Measurements from ENCODE around the gene ADRA2C.
"Not testable (repeated sequence)": the region's sequence is repeated elsewhere in the genome, so short reads cannot be mapped to it uniquely, and the experiment has no call there.

Gene ADRA2C

DNA sequence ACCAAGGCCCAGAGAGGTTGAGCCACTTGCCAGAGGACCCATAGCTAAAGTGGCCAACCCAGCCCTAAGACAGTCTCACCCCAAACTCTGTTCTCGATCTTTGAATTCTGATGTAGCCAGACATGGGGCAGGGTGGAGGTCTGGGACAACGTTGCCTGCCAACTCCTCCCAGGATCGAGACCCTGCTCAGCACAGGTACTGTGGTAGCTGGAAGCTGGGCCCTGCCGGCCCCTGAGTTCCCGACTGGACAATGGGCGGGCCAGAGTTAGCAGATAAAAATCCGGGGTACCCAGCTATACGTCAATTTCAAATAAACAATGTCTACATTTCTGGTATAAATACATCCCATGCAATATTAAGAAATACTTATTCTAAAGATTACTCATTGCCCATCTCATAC, 35.3 kb downstream of the ADRA2C start:
- DNase-seq, result no peak

- DNase-seq, result no peak
Observed at GRCh38 chr4:3801931-3802550, 35.9 kb downstream of the ADRA2C start.

DNA sequence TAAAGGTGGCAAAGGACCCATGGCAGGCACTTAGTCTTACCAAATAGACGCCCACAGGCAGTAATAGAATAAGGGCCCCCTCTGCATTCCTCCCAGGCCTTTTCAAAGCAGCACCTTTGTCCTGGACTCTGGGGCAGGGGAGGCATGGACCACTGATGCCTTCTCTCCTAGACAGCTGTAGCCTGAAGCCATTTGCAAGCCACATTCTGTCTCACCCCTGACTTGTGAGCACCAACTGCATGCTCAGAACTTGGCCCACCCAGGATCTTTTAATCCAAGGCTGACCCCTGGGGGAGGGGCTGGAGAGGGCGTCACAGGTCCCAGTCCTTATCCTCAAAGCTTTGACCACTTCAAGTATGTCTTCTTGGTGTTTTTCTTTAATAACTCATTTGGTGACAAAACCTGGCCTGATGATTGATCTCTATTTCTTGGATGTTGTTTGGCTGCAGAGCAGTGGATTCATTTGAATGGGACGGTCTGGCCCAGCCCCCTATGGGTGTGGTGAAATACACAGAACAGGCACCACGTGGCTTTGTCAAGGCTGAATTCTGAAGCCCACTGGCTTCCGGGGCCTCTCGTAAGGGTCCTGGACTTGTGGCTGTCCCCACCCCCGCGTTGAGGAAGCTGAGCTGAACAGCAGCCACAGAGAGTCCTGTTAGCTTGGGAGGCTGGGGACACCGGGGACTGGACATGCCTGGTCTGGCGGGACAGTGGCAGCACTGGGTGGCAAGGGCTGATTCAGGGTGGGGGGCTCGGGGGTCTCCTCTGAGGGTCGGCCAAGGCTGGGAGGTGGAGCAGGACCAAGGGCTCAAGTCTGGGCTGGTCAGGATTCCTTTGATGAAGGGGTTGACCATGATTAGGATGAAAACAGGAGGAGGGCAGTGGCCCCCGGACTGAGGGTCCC, 36.6 kb downstream of the ADRA2C start:
- no peak for DNase-seq

DNA sequence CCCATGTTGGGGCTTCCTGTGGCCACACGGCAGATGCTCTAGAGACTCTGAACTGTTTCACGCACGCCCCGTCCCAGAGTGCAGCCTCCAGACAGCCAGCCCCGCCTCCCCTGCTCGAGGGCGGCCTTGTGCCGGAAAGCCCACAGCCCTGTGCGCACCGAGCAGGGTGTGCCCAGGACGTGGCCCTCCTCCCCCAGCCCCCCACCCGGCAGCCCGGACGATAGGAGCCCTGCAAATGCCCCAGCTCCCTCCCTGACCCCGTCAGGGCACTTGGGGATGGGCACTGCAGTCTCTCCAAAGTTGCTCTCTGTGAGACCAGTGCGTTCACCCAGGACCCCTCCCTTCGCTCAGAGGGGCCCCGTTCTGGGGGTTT, 37.3 kb downstream of the ADRA2C start:
- no peak for DNase-seq

GRCh38 chr4:3803946-3804345, 37.8 kb downstream of the ADRA2C start:
- no peak for DNase-seq

DNA sequence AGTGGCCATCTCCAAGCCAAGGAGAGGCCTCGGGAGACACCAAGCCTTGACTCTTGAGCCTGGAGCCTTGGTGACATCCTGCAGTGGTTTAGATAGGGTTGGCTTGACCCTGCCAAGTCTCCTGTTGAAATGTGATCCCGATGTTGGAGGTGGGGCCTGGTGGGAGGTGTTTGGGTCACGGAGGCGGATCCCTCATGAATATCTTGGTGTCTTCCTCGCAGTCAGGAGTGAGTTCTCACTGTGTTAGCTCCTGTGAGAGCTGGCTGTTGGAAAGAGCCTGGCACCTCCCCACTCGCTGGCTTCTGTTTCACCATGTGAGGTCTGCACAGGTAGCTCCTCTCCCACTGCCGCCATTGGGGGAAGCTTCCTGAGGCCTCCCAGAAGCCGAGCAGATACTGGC, 38.8 kb downstream of the ADRA2C start:
- DNase-seq, result no peak

GRCh38 chr4:3805731-3806130, 39.5 kb downstream of the ADRA2C start:
- no peak for DNase-seq

GRCh38 chr4:3807311-3807710, 41.1 kb downstream of the ADRA2C start:
- no peak for DNase-seq

DNA sequence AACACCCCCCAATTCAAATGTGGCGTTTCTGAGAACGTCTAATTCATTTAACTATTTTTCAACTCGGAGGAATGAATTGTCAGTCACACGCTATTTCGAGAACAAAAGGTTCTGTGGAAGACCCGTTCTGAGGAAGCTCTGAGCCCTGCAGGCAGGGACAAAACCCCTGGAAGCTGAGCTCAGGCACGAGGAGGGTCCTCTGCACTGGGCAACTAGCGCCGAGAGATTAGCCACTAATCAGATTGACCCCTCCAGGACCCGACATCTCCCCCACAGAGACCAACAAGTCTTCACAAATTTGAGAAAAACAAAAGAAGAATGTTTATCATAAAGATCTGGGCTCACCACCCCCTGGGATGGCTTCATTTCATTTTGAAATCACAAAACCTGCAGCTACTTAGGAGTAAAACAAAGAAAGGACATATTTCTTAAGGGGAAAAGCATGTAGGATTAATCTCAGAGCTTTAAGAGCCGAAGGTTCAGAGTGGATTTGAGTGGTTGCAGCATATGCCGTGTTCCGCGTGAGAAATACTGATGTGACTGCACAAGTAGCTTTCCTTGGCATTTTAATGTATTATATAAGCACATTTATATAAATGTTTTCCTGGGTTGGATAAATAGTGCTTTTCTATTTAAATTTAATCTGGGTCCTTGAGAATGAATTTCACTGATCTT, 41.8 kb downstream of the ADRA2C start:
- no peak for DNase-seq

DNA sequence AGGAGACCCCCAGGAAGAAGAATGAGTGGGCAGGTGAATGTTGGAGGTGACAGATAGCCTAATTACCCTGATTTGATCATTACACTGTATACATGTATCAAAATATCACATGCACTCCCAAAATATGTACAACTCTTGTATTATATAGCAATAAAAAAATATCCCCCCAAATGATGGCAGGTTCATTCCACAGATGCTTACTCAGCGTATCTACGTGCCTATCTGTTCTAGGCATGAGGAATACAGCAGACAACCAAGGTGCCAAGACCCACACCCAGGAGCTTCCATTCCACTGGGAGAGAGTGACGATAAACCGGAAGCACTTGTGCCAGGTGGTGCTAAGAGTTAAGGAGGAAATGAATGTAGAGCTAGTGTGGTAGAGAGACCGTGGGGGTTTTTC, 42.4 kb downstream of the ADRA2C start:
- no peak for DNase-seq

GRCh38 chr4:3809028-3809427, 42.8 kb downstream of the ADRA2C start:
- no peak for DNase-seq

- no peak for DNase-seq
Observed at GRCh38 chr4:3809451-3810110, 43.4 kb downstream of the ADRA2C start.

DNA sequence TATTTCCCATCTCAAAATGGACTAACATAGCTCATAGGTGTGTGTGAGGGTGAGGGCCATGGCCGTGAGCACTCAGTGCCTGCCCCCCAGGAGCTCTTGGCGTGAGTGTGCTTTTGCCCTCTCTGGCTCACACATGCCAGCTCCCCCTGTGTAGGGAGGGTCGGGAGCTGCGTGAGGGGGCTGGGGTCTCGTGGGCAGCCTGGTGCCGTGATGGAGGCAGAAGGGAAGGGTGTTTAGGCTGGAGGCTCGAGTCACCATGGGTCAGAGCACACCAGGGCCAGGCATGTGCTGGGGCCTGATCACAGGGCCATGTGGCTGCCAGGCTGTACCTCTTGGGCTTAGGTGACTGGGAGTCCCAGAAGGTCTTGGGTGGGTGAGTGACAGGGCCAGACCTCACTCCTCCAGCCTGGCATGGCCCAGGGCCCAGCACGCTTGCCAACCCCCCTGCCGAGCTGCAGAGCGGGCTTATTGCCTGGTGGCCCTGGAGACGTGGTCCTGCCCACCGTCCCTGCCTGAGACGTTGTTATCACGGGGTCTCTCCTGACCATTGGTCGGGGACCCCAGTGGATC, 44.0 kb downstream of the ADRA2C start:
- no peak for DNase-seq

DNA sequence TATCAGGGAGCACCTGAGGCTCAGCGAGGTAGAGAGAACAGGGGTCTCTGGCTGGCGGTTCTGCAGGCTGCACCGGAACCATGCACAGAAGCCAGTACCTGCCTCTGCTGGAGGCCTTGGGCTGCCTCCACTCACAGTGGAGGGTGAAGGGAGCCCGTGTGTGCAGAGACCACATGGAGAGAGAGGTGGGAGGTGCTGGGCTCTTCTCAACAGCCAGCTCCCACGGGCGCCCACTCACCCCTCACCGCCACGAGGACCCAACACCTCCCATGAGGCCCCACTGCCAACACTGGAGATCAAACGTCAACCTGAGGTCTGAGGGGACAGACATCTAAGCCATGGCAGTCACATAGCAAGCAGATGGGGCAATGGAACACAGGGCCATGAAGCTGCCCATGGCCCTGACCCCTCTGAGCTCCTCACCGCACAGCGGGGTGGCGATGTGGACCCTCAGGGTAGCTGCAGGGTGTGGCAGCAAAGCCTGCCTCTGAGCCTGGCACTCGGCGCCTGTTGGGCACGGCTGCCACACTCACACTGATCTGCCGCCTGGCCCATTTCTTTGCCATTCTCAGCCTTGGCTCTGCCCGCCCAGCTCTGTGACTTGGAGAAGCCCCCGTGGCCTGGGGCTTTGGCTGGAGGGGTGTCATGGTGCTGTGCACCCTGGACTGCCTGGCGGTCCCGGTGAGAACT, 44.8 kb downstream of the ADRA2C start:
- DNase-seq, result no peak

- DNase-seq, result no peak
Observed at GRCh38 chr4:3811621-3812020, 45.4 kb downstream of the ADRA2C start.

DNA sequence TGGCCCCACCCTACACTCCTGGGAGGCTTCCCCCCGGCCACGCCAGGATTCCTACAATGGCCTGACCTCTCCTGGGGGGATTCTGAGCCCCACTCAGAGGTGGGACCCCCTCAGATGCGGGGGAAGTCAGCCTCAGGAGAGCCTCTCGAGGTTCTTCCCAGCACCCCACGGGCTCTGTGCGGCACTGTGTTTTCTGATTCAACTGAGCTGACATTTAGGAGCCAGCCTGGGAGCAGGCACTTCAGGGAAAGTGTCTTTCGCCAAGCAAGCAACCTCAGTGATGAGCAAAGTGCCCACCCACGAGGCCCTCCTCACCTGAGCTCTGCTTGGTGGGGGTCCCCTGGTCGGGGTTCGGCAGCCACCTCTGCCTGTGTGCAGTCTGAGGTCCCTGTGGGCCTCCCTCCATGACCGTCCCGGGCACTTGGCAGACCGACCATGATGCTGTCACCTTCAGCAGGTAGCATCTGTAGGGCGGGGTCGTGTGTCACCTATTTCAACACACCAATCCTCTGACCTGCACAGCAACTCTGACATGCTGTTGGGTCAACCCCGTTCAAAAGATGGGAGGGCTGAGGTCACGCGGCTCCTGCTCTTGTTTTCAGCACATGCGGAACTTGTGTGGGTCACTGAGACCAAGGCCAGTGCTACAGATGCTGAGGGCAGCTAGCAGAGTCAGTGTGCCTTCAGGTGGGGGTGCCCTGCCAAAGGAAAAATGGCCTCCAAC, 46.2 kb downstream of the ADRA2C start:
- no peak for DNase-seq

- no peak for DNase-seq
Observed at GRCh38 chr4:3813151-3814052, 47.2 kb downstream of the ADRA2C start.

DNA sequence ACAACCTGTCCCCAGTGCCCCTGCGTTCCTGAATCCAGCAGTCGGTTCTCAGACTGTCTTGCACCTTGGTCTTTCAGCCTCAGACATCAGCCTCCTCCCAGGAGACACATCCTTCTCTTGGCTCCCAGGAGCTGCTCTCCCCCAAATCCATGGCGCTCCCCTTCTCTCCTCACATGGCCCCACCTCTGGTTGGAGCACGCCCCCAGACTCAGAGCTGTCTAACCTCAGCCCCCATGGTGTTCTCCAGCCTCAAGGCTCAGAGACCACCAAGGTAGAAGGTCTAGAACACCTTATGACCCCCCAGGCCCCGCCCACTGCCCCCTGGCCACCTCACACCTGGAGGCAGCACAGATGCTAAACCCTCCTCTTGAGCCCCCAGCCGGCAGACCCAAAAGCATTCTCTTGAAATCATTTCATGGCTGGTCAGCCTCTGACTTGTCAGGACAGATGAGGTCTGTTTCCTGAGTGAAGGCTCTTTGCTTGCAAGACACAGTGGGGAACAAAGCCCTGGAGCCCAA, 47.9 kb downstream of the ADRA2C start:
- no peak for DNase-seq

- DNase-seq, result not testable (repeated sequence)
Observed at GRCh38 chr4:3814838-3815237, 48.7 kb downstream of the ADRA2C start.

GRCh38 chr4:3816256-3816825, 50.2 kb downstream of the ADRA2C start:
- peak in 1 of 6 experiments; percentile 10 for DNase-seq
